ENCODE data around the gene PTPRN. TPM values are rescaled to one million over a fixed set of nuclear protein-coding genes. Genes with fewer than 3 reads are reported as not detected.
"Not testable (repeated sequence)": the region's sequence is repeated elsewhere in the genome, so short reads cannot be mapped to it uniquely, and the experiment has no call there.

Gene PTPRN
- total RNA-seq, 2 donors from 2014 or later, result 1.9 to 2.0 TPM

GRCh38 chr2:219325136-219325535 is 15.9 kb upstream of the PTPRN start:
- Histone ChIP-seq H3K4me3 (no peak overlapping the region), H3K9me3 (no peaks in the 10 kb centered on the region), H3K9ac (ENCODE audit: low read depth in 2 of 2, low read length in 2 of 2) (no peak overlapping the region), H3K4me1 (no peaks in the 10 kb centered on the region), H3K27ac (no peak overlapping the region), H3K27me3 (no peaks in the 10 kb centered on the region), H3K36me3 (no peaks in the 10 kb centered on the region)
- intact Hi-C loops (cut with DNase I), result no loop called here
- DNase-seq, result no peak
- TF ChIP-seq CTCF (IDR thresholded peaks at IDR 0.05), result no peak

DNA sequence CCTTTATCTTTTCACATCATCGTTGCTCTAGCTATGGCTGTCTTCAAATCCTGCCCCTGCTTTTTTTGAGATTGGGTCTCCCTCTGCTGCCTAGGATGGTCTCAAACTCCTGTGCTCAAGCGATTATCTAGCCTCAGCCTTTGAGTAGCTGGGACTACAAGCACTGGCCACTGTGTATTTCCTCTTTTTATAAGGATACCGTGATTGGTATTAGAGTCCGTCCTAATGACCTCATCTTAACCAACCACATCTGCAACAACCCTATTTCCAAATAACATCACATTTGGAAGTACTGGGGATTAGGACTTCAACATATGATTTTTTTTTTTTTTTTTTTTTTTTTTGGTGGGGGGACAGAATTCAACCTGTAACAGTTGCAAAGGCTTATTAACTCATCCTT is 14.2 kb upstream of the PTPRN start:
- Histone ChIP-seq H3K4me1 (no peaks in the 10 kb centered on the region), H3K36me3 (no peaks in the 10 kb centered on the region), H3K9ac (ENCODE audit: low read depth in 2 of 2, low read length in 2 of 2) (no peak overlapping the region), H3K4me3 (no peak overlapping the region), H3K27me3 (no peaks in the 10 kb centered on the region), H3K9me3 (no peaks in the 10 kb centered on the region), H3K27ac (no peak overlapping the region)
- intact Hi-C loops (cut with DNase I), result no loop called here
- TF ChIP-seq CTCF (IDR thresholded peaks at IDR 0.05), result no peak
- DNase-seq, result no peak

DNA sequence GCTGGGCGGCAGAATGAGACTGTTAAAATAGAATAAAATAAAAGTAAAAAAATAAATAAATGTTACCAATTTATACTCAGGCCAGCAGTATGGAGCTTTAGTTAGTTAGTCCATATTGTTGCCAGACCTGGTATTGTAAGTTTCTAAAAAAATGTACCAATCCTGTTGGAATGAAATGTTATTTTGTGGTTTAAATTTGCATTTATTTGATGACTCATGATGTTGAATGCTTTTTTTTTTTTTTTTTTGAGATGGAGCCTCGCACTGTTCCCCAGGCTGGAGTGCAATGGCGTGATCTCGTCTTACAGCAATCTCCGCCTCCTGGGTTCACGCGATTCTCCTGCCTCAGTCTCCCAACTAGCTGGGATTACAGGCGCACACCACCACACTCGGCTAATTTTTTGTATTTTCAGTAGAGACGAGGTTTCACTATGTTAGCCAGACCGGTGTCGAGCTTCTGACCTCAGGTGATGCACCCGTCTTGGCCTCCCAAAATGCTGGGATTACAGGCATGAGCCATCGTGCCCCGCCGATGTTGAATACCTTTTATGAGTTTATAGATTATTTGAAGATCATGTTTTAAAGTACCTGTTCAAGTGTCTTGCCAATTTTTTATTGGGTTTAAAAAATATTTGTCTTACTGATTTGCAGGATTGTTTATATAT is 5.7 kb upstream of the PTPRN start:
- intact Hi-C loops (cut with DNase I), result no loop called here
- Histone ChIP-seq H3K9me3 (no peaks in the 10 kb centered on the region), H3K27me3 (peaks cover 4% of the 10 kb centered on the region), H3K4me3 (no peak overlapping the region), H3K4me1 (no peaks in the 10 kb centered on the region), H3K27ac (no peak overlapping the region), H3K9ac (ENCODE audit: low read depth in 2 of 2, low read length in 2 of 2) (no peak overlapping the region), H3K36me3 (no peaks in the 10 kb centered on the region)
- DNase-seq, result no peak
- no peak for TF ChIP-seq CTCF (IDR thresholded peaks at IDR 0.05)

DNA sequence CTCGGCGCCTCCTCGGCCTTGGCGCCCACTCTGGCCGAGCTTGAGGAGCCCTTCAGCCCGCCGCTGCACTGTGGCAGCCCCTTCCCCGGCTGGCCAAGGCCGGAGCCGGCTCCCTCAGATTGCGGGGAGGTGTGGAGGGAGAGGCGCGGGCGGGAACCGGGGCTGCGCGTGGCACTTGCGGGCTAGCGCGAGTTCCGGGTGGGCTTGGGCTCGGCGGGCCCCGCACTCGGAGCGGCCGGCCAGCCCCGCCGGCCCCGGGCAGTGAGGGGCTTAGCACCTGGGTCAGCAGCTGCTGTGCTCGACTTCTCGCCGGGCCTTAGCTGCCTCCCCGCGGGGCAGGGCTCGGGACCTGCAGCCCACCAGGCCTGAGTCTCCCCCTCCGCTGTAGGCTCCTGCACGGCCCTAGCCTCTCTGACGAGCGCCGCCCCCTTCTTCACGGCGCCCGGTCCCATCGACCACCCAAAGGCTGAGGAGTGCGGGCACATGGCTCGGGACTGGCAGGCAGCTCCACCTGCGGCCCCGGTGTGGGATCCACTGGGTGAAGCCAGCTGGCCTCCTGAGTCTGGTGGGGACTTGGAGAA is 3.6 kb upstream of the PTPRN start:
- DNase-seq; H3K9me3 ChIP-seq; H3K4me1 ChIP-seq; H3K4me3 ChIP-seq; intact Hi-C loops (cut with DNase I); H3K9ac ChIP-seq (ENCODE audit: low read depth in 2 of 2, low read length in 2 of 2); H3K36me3 ChIP-seq; H3K27ac ChIP-seq: not testable (repeated sequence)
- H3K27me3 ChIP-seq, result peaks cover 10% of the 10 kb centered on the region

DNA sequence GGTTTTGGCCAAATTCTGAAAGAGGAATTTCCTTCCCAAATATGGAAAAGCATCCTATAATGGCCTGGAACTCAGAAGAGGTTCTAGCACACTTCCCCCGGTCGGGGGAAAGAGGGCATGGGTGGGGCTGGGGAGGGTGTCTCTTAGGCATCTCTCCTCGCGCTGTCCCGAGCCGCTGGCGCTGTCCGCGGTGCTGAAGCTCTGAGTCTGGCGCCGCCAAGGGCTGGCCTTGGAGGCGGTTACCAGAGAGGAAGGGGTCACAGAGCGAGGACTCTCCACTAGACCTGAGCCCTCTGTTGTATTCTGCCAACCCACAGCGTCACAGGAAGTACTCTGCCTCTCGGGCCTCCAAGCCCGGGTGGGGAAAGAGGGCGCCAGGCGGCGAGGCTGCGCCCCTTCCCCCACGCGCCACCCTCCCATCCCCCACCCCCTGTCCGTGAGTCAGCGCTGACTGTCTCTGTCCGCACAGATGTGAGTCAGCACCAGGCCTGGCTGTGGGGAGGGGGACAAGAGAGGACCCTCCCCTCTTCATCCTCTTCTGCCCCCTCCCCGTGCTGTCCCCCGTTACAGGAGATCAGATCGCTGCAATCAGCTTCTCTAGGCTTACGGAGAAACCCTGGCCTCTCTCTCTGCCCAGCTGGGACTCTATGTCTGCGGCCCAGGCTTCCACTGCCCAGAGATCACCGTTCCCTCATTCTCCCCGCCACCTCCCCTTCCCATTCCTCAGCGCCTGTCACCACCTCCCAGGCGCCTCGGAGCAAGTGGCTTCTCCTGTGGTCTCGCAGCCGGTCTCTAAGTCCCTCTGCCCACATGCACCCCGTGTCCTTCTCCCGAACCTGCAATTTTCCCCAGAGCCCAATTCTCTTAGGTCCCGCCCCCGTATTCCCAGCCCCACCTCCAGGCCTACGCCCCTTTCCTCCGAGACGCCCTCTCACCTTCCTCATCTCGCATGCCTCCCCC is 779 bp downstream of the PTPRN start:
- DNase-seq, result peak; percentile 68
- H3K27me3 ChIP-seq, result peaks cover 10% of the 10 kb centered on the region
- no peaks in the 10 kb centered on the region for H3K4me1 ChIP-seq
- H3K36me3 ChIP-seq, result no peaks in the 10 kb centered on the region
- TF ChIP-seq CTCF (IDR thresholded peaks at IDR 0.05), result no peak
- no peaks in the 10 kb centered on the region for H3K9me3 ChIP-seq
- H3K9ac ChIP-seq (ENCODE audit: low read depth in 2 of 2, low read length in 2 of 2), result no peak overlapping the region
- H3K4me3 ChIP-seq, result no peak overlapping the region
- H3K27ac ChIP-seq, result no peak overlapping the region
- intact Hi-C loops (cut with DNase I), result no loop called here

Data from colonic mucosa (tissue), 4 donors.